Stimulated activated CD4-positive, alpha-beta T cell treated with anti-CD3 and anti-CD28 coated beads, TNF-alpha, amount 100 ng/mL, for 48 hours (primary cell): ENCODE results near the gene ECT2.
"Not testable (repeated sequence)": the region's sequence is repeated elsewhere in the genome, so short reads cannot be mapped to it uniquely, and the experiment has no call there.

ENCODE experiments used
- DNase-seq, 3 donors: peaks; one replicate each; pipeline ENCODE4 v3.0.0-alpha.2; 2020; ENCODE audit warnings: low read depth in 3 of 3

The ECT2 gene

GRCh38 chr3:172808969-172809546 lies 58.5 kb downstream of the ECT2 start:
- DNase-seq, result no peak

GRCh38 chr3:172811099-172811498 lies 60.6 kb downstream of the ECT2 start:
- DNase-seq, result no peak

GRCh38 chr3:172813462-172813861 lies 62.9 kb downstream of the ECT2 start:
- DNase-seq, result no peak

- DNase-seq, result no peak
Observed at GRCh38 chr3:172814738-172815137, 64.2 kb downstream of the ECT2 start.

GRCh38 chr3:172815857-172816256 lies 65.3 kb downstream of the ECT2 start:
- DNase-seq, result no peak

GRCh38 chr3:172816281-172816680 lies 65.8 kb downstream of the ECT2 start:
- DNase-seq, result no peak

- no peak for DNase-seq
Observed at GRCh38 chr3:172816968-172817367, 66.4 kb downstream of the ECT2 start.

- no peak for DNase-seq
Observed at GRCh38 chr3:172820492-172820891, 70.0 kb downstream of the ECT2 start.

GRCh38 chr3:172824229-172824628 lies 73.7 kb downstream of the ECT2 start:
- DNase-seq, result no peak

GRCh38 chr3:172827231-172827630 lies 76.7 kb downstream of the ECT2 start:
- not testable (repeated sequence) for DNase-seq

- DNase-seq, result no peak
Observed at GRCh38 chr3:172832983-172833382, 82.5 kb downstream of the ECT2 start.

- DNase-seq, result peak in 1 of 3 donors; percentile 23
Observed at GRCh38 chr3:172836390-172836997, 86.0 kb downstream of the ECT2 start.

- no peak for DNase-seq
Observed at GRCh38 chr3:172839679-172840078, 89.2 kb downstream of the ECT2 start.

GRCh38 chr3:172840463-172840862 lies 89.9 kb downstream of the ECT2 start:
- DNase-seq, result no peak

- DNase-seq, result no peak
Observed at GRCh38 chr3:172840913-172841312, 90.4 kb downstream of the ECT2 start.

GRCh38 chr3:172844428-172844827 lies 93.9 kb downstream of the ECT2 start:
- no peak for DNase-seq

- DNase-seq, result no peak
Observed at GRCh38 chr3:172846103-172846561, 95.6 kb downstream of the ECT2 start.

GRCh38 chr3:172846706-172847105 lies 96.2 kb downstream of the ECT2 start:
- no peak for DNase-seq

- no peak for DNase-seq
Observed at GRCh38 chr3:172847292-172847691, 96.8 kb downstream of the ECT2 start.

- DNase-seq, result no peak
Observed at GRCh38 chr3:172848910-172849309, 98.4 kb downstream of the ECT2 start.

GRCh38 chr3:172853005-172853404 lies 102.5 kb downstream of the ECT2 start:
- DNase-seq, result no peak

GRCh38 chr3:172853921-172854666 lies 103.6 kb downstream of the ECT2 start:
- DNase-seq, result no peak

GRCh38 chr3:172855037-172855436 lies 104.5 kb downstream of the ECT2 start:
- no peak for DNase-seq
